Heart right ventricle (tissue), 16 donors: ENCODE measurements around the gene MEPE. TPM values are rescaled to one million over a fixed set of nuclear protein-coding genes. Genes with fewer than 3 reads are reported as not detected.

Source experiments
- ATAC-seq, 8 donors: fragments of 200-7000 bp; cut with Tn5 transposase; one replicate each; pipeline ENCODE4 v1.9.1; 2020; ENCODE audit warnings: mild to moderate bottlenecking in 8 of 8, moderate library complexity in 8 of 8, moderate number of reproducible peaks in 1 of 8
- DNase-seq, 2 donors: peaks; one replicate each; pipeline ENCODE4 v3.0.0-alpha.2; 2020
- H3K27ac ChIP-seq, 10 donors: fragments of 200-600 bp; sonication (generic) in 2 of 10; one replicate each; pipeline versions ENCODE4 v1.5.0 to v1.8.0; 2020 to 2022; ENCODE audit warnings: mild to moderate bottlenecking in 3 of 10
- H3K27me3 ChIP-seq, 7 donors: fragments of 200-600 bp; one replicate each; pipeline ENCODE4 v1.8.0; 2021 to 2022; ENCODE audit warnings: mild to moderate bottlenecking in 2 of 7
- H3K36me3 ChIP-seq, 9 donors: fragments of 200-600 bp; sonication (generic) in 1 of 9; one replicate each; pipeline versions ENCODE4 v1.5.0 to v1.8.0; 2020 to 2022; ENCODE audit warnings: mild to moderate bottlenecking in 2 of 9
- H3K4me1 ChIP-seq, 9 donors: fragments of 200-600 bp; sonication (generic) in 1 of 9; one replicate each; pipeline versions ENCODE4 v1.5.0 to v1.8.0; 2020 to 2022; ENCODE audit warnings: mild to moderate bottlenecking in 4 of 9
- H3K4me3 ChIP-seq, 10 donors: fragments of 200-600 bp; sonication (generic) in 2 of 10; one replicate each; pipeline versions ENCODE4 v1.5.0 to v1.8.0; 2020 to 2022; ENCODE audit warnings: mild to moderate bottlenecking in 7 of 10, moderate library complexity in 2 of 10
- H3K9me3 ChIP-seq, 11 donors: fragments of 200-600 bp in 10 of 11; sonication (generic) in 2 of 11; one replicate each; pipeline versions ENCODE4 v1.5.0 to v1.8.0; 2013 to 2022; ENCODE audit warnings: mild to moderate bottlenecking in 2 of 11, control low read depth in 1 of 11, moderate library complexity in 1 of 11
- WGBS, 2 donors: extraction: QIAGEN DNeasy Blood & Tissue Kit; methylation state at CpG; one replicate each; pipeline ENCODE4 v1.1.7; 2013; ENCODE audit warnings: inconsistent platforms in 1 of 2; 5-methylcytosine and 5-hydroxymethylcytosine counted together
- intact Hi-C, 10 donors: fragments of 100-400 bp; cut with DNase I; formaldehyde crosslinking; loops; one replicate each; pipeline versions ENCODE4 v1.11.1 to v1.14.2; 2022
- polyA plus RNA-seq, 2 donors: library from polyadenylated mRNA; stranded (reverse); fragments of 200-250 nt; gene quantifications; one replicate each; pipeline ENCODE4 v1.2.3, GENCODE V29; 2013
- total RNA-seq, 10 donors: library from RNA; stranded (reverse); fragmentation: NEBNext Ultra II Directional in 3 of 10; extraction: Animal tissue kit (Norgen Biotek cat#: 25700) in 3 of 10; gene quantifications; one replicate each; pipeline versions ENCODE4 v1.2.1 to v1.2.4, GENCODE V29; 2021 to 2023
- TF ChIP-seq, protein P1 (sequence below), 9 donors: fragments of 200-600 bp; sonication (generic) in 2 of 9; IDR thresholded peaks; one replicate each; pipeline versions ENCODE4 v1.5.0 to v1.8.0; 2021 to 2022; ENCODE audit warnings: antibody characterized with exemption in 9 of 9, mild to moderate bottlenecking in 5 of 9, moderate library complexity in 1 of 9
- donor health status: Arrhythmogenic right ventricular cardiomyopathy.
- donor health status: ischemic (EF 13 %, LVEDD 7.1; RV severe dilation, severe dysfunction).
- donor health status: healthy with polysubstance abuse.
- donor health status: DM: no; HTN: yes; CAD: no.
- donor health status: DM: no; HTN: no; CAD: no.
- donor health status: ischemic (EF 25% LVEDD 6.9; RV normal size, moderate dysfunction).
- donor health status: ischemic (EF 25% LVEDD 5.7; RV mildly dilated, moderate dysfunction).
- donor health status: healthy.
- donor health status: DM: yes; HTN: yes; CAD: no.
- donor health status: Ischemic cardiomyopathy.
- donor health status: ischemic (EF 35%, LVEDD 5.7; RV mildly dilated, moderate dysfunction).
- donor health status: nonischemic (EF 11% LVEDD 7.7; RV severe dilation, severe dysfunction).
- donor health status: DM: yes; HTN: yes; CAD: no.
- donor health status: PGD.
- donor health status: ischemic (EF 29% LVEDD 5.4; RV normal size, mild dysfunction).
- donor health status: nonischemic (EF 23%, LVEDD 6.1; RV moderate dilation, normal function).

Gene MEPE
- total and polyA plus RNA-seq, 12 donors = not detected

DNA sequence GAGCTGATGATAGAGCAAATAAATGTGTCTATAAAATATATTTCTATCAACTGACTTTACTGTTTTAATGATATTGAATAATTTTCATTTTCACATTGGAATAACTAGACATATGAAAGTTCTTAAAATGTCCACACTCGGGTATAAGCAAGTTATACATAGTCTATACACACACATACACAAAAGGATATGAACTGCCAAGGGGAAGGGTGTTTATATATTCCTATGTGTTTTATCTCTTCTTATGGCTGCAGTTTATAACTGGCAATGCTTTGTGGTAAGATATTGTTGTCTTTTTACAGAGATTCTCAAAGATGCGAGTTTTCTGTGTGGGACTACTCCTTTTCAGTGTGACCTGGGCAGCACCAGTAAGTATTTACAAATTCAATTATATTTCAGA lies 1.6 kb downstream of the MEPE start:
- TF ChIP-seq, protein P1, sequence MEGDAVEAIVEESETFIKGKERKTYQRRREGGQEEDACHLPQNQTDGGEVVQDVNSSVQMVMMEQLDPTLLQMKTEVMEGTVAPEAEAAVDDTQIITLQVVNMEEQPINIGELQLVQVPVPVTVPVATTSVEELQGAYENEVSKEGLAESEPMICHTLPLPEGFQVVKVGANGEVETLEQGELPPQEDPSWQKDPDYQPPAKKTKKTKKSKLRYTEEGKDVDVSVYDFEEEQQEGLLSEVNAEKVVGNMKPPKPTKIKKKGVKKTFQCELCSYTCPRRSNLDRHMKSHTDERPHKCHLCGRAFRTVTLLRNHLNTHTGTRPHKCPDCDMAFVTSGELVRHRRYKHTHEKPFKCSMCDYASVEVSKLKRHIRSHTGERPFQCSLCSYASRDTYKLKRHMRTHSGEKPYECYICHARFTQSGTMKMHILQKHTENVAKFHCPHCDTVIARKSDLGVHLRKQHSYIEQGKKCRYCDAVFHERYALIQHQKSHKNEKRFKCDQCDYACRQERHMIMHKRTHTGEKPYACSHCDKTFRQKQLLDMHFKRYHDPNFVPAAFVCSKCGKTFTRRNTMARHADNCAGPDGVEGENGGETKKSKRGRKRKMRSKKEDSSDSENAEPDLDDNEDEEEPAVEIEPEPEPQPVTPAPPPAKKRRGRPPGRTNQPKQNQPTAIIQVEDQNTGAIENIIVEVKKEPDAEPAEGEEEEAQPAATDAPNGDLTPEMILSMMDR (IDR thresholded peaks at IDR 0.05) = no peak
- Histone ChIP-seq H3K27me3 (no peaks in the 10 kb centered on the region), H3K9me3 (no peaks in the 10 kb centered on the region), H3K4me1 (peaks cover 0 to 13% (median 5%) of the 10 kb centered on the region in 9 donors), H3K36me3 (no peaks in the 10 kb centered on the region), H3K27ac (no peak overlapping the region), H3K4me3 (no peak overlapping the region)
- intact Hi-C loops = loop anchor here in 3 of 10 donors (10.0 kb wide), 3 partner anchors 280 to 560 kb away; no protein-coding TSS in a partner anchor
- DNase-seq (no peak), ATAC-seq (no peak)
- 84 to 92% methylated on average over 2 of the region's 2 CpGs for WGBS, 2 donors

DNA sequence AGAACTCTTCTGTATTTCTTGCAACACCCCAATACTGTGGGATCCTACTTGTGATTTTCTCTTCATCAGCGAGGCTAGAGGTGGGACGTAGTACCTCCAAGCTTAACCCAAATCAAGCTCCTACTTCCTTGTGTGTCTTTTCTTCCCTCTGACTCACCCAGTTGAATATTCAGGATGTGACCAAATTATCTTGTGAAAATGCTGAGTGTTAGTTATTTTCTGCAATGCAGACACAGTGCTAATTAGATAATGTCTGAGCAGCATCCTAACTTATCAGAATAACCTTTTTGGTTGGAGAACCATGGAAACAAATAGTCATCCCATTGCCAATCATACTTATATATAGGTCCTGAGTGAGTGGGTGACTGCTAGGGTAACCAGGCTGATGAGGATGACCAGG lies 2.4 kb downstream of the MEPE start:
- intact Hi-C loops = loop anchor here in 7 of 10 donors (5.0 to 10.0 kb wide), 8 partner anchors 153 to 560 kb away; no protein-coding TSS in a partner anchor
- WGBS, 2 donors = 85 to 96% methylated on average over 2 of the region's 2 CpGs

DNA sequence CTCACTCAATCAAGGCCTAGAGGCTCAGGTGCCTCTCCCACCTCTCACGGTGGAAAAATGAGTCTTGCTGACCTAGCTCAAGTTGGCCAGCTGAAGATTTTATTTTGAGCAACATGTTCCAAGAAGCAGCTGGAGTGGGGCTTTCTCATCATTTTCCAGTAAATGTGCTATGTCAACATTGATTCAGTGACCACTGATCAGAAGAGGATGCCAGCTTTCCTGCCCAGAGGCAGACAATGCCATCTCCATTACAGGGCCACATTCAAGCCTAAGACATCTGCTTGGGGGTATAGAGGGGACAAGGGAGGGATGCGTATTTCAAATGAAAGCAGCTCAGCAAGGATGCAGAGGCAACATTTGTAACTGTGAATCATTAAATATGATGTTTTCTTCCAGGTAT lies 3.0 kb downstream of the MEPE start:
- H3K36me3 ChIP-seq = no peaks in the 10 kb centered on the region
- intact Hi-C loops = loop anchor here in 7 of 10 donors (5.0 to 10.0 kb wide), 8 partner anchors 153 to 561 kb away; no protein-coding TSS in a partner anchor
- TF ChIP-seq, protein P1 (IDR thresholded peaks at IDR 0.05) = no peak
- no peak overlapping the region for H3K27ac ChIP-seq
- peaks cover 0 to 13% (median 7%) of the 10 kb centered on the region in 9 donors for H3K4me1 ChIP-seq
- no peaks in the 10 kb centered on the region for H3K27me3 ChIP-seq
- DNase-seq = no peak
- H3K9me3 ChIP-seq = no peaks in the 10 kb centered on the region
- no peak overlapping the region for H3K4me3 ChIP-seq
- 93 to 99% methylated on average over 2 of the region's 2 CpGs for WGBS, 2 donors
- peak in 1 of 8 donors; percentile 31 for ATAC-seq

More for the DNA sequence above, 2.4 kb downstream of the MEPE start:
- Histone ChIP-seq H3K4me1 (peaks cover 0 to 13% (median 7%) of the 10 kb centered on the region in 9 donors), H3K27ac (no peak overlapping the region), H3K4me3 (no peak overlapping the region), H3K36me3 (no peaks in the 10 kb centered on the region), H3K9me3 (no peaks in the 10 kb centered on the region), H3K27me3 (no peaks in the 10 kb centered on the region)
- ATAC-seq (peak in 1 of 8 donors; percentile 33), DNase-seq (no peak)
- TF ChIP-seq, protein P1 (IDR thresholded peaks at IDR 0.05) = no peak

DNA sequence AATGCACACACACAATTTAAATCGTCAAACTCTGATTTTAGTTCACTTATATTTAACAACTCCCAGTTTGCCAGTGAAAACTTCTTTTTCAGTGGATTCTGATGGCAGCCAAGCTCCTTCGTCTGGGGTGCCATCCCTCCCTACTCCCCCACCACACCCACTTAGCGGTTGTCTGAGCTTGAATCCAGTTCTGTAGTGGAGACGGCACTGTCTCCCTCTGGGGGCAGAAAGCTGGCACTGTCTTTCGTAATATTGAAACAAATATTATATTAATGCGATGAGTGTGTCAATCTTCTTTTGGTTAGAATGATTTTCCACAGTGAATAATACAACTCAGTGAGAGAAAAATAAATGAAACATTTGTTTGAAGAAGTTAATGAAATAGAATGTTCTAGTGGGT lies 5.4 kb downstream of the MEPE start:
- no peak overlapping the region for H3K27ac ChIP-seq
- no peak overlapping the region for H3K4me3 ChIP-seq
- TF ChIP-seq, protein P1 (IDR thresholded peaks at IDR 0.05) = peak in 5 of 9 donors; percentile 11 to 49 (median 32)
- DNase-seq = no peak
- WGBS, 2 donors = 73 to 77% methylated on average over 6 of the region's 6 CpGs
- ATAC-seq = no peak
- intact Hi-C loops = loop anchor here (2.0 to 10.0 kb wide), 11 partner anchors 156 to 563 kb away; no protein-coding TSS in a partner anchor
- H3K36me3 ChIP-seq = no peaks in the 10 kb centered on the region
- no peaks in the 10 kb centered on the region for H3K27me3 ChIP-seq
- H3K4me1 ChIP-seq = peaks cover 0 to 16% (median 7%) of the 10 kb centered on the region in 9 donors
- no peaks in the 10 kb centered on the region for H3K9me3 ChIP-seq
